GM08714 (cell line): ENCODE measurements around the gene C19orf33.

Source experiments
- H3K4me3 ChIP-seq: fragments of 200-500 bp; sonication (Bioruptor generic); 2 replicates; pipeline ENCODE4 v1.5.1; 2014; ENCODE audit warnings: mild to moderate bottlenecking, low read length, inconsistent platforms
- ZNF274 ChIP-seq: IDR thresholded peaks from 2 replicates; pipeline ENCODE4 v1.6.1; 2012; ENCODE audit warnings: mild to moderate bottlenecking, low read depth, low read length

The C19orf33 gene

GRCh38 chr19:38270587-38271167, 33.4 kb upstream of the C19orf33 start:
- no peak for TF ChIP-seq ZNF274
- no peak overlapping the region for H3K4me3 ChIP-seq

DNA sequence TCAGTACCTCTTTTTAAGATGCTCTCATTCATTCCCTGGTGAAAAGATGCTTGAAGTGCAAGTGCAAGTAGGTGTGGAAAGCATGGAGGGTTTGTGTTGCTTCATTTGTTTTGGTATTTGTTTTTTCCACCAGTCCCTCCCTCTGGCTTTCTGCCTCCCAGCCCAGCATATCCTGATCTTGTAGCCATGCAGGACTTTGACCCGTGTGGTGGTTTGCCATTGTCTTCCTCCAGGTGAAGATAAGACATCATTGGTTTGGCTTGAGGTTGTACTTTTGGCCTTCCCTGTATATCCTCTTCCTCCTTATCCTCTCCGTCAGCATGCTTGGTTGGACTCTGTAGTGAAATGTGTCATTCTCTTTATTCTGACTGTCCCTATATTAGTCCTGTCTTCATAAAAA, 30.6 kb upstream of the C19orf33 start:
- no peak for TF ChIP-seq ZNF274
- no peak overlapping the region for H3K4me3 ChIP-seq

- no peak overlapping the region for H3K4me3 ChIP-seq
- no peak for TF ChIP-seq ZNF274
Measured at GRCh38 chr19:38274739-38275138, 29.3 kb upstream of the C19orf33 start.

GRCh38 chr19:38276942-38277517, 27.0 kb upstream of the C19orf33 start:
- no peak overlapping the region for H3K4me3 ChIP-seq
- no peak for TF ChIP-seq ZNF274

GRCh38 chr19:38277549-38277948, 26.5 kb upstream of the C19orf33 start:
- TF ChIP-seq ZNF274: no peak
- H3K4me3 ChIP-seq: no peak overlapping the region

DNA sequence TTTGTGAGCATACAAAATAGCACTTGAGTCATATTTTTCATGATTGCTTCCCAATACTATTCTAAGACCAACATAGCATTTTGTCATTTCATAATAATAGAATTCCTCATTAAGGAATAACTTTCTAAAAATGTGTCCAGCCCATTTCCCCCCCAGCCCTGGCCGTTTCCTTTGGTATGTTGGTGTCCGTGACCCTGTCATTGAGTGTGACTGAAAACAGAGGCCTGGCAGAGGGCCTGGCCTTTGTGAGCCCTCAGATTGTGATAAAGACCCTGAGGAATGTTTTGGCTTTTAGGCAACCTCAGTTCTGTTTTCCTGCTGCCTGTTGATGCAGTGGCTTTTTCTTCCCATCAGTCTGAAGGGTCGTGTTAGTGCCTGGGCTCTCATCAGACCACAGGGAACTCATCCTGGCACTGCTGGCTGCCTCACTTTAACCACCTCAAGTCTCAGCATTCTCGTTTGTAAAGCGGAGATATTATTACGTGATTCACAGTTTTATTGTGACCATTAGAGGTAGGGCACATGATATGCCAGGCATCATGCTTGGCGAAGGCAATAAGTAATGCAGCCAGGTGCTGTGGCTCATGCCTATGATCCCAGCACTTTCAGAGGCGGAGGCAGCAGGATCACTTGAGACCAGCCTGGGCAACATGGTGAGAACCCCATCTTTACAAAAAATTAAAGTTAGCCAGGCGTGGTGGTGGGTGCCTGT, 25.9 kb upstream of the C19orf33 start:
- no peak overlapping the region for H3K4me3 ChIP-seq
- TF ChIP-seq ZNF274: no peak

- TF ChIP-seq ZNF274: no peak
- H3K4me3 ChIP-seq: no peak overlapping the region
Measured at GRCh38 chr19:38278751-38279150, 25.3 kb upstream of the C19orf33 start.

DNA sequence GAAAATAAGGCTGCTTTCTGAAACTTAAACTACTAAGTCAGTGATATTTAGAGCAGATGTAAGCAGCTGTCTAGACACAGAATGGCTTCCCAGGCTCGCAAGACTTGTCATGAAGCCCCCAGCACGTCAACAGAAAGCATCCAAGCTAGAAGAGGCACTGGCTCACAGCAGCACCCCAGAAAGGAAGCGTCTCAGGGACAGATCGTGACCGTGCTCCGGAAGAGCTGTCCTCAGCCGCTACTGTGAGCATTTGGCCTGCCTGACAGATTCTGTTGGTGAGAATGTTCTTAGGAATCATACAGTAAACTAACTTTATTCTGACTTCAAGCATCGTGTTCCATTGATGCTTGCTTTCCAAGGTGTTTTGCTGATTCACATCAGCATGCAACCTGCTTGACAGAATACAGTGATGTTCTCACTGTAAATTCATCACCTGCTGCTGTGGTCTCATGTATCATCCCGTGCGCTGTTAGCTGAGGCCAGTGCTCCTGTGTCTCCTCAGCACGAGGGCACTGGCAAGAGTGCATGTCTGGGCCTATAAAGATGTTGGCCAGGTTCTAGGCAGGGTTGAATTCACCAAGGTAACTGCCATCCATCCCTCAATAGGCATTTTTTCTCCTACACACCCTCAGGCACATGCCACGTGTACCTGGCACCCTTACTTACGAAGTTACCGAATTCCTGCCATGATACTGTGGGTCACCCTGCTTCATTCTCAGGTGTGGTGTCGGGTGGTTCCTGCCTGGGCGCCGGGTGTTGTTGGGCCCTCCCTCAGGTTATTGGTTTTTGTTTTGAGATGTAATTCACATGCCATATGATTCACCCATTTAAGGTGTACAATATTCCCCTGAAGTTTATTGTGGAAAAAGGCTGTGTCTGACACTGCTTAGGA, 23.8 kb upstream of the C19orf33 start:
- no peak overlapping the region for H3K4me3 ChIP-seq
- no peak for TF ChIP-seq ZNF274

GRCh38 chr19:38281811-38282566, 22.1 kb upstream of the C19orf33 start:
- TF ChIP-seq ZNF274: no peak
- no peak overlapping the region for H3K4me3 ChIP-seq

DNA sequence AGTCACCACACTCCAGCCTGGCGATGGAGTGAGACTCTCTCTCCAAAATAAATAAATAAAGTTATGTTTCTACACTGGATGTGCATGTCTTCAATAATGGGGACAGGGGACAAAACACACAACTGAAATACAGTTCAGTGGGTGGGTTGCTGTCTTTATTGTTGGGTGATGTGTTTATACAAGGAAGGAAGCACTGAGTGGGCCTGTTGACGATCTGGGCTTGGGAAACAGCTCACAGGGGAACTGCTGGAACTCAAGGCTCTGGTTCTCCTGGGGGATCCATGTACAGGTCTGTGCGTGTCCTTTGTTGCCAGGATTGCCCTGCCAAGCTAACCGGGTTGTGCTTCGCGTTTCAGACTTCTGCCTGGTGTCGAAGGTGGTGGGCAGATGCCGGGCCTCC, 20.8 kb upstream of the C19orf33 start:
- no peak for TF ChIP-seq ZNF274
- H3K4me3 ChIP-seq: no peak overlapping the region

- H3K4me3 ChIP-seq: no peak overlapping the region
- TF ChIP-seq ZNF274: no peak
Measured at GRCh38 chr19:38284422-38284821, 19.6 kb upstream of the C19orf33 start.

DNA sequence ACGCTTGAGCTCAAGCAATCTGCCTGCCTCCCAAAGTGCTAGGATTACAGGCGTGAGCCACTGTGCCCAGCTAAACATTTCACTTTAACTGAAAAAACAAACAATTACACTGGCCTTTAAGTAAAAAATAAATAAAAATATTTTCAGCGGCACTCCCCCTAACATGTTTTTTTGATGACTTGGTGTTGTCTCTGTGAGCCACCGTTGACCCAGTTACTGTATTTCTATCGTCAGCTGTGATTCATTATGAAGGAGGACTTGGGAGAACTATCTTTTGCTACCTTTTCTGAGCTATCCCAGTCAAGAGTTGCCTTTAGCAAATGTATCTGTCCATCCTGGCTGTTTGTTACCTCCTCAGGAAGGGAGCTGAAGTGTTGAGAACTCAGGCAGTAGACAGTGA, 18.5 kb upstream of the C19orf33 start:
- no peak overlapping the region for H3K4me3 ChIP-seq
- no peak for TF ChIP-seq ZNF274

- no peak overlapping the region for H3K4me3 ChIP-seq
- TF ChIP-seq ZNF274: no peak
Measured at GRCh38 chr19:38287604-38288003, 16.4 kb upstream of the C19orf33 start.
